Parathyroid adenoma (tissue), 2 donors: ENCODE data around the gene COPS2.
"Not testable (repeated sequence)": the region's sequence is repeated elsewhere in the genome, so short reads cannot be mapped to it uniquely, and the experiment has no call there.

Experiments used
- H2AFZ ChIP-seq: fragments of 300-600 bp; sonication (generic); one replicate; pipeline ENCODE4 v1.7.0; 2017; ENCODE audit warnings: antibody characterized with exemption, mild to moderate bottlenecking
- H3K27ac ChIP-seq: fragments of 300-600 bp; sonication (generic); one replicate; pipeline ENCODE4 v1.7.0; 2017
- H3K27me3 ChIP-seq: fragments of 300-600 bp; sonication (generic); one replicate; pipeline ENCODE4 v1.7.0; 2017; ENCODE audit warnings: low read length; ENCODE audit not compliant: control insufficient read depth, insufficient read depth
- H3K36me3 ChIP-seq: fragments of 300-600 bp; sonication (generic); one replicate; pipeline ENCODE4 v1.7.0; 2017; ENCODE audit warnings: low read length; ENCODE audit not compliant: control insufficient read depth, insufficient read depth
- H3K4me1 ChIP-seq: fragments of 300-600 bp; sonication (generic); one replicate; pipeline ENCODE4 v1.7.0; 2017; ENCODE audit warnings: control low read depth
- H3K4me2 ChIP-seq: fragments of 300-600 bp; sonication (generic); one replicate; pipeline ENCODE4 v1.7.0; 2017; ENCODE audit warnings: low read length
- H3K4me3 ChIP-seq: fragments of 300-600 bp; sonication (generic); one replicate; pipeline ENCODE4 v1.7.0; 2017; ENCODE audit warnings: low read depth, low read length
- H3K79me2 ChIP-seq: fragments of 300-600 bp; sonication (generic); one replicate; pipeline ENCODE4 v1.7.0; 2017; ENCODE audit warnings: control low read depth
- H3K9ac ChIP-seq: fragments of 300-600 bp; sonication (generic); one replicate; pipeline ENCODE4 v1.7.0; 2017; ENCODE audit warnings: mild to moderate bottlenecking
- H3K9me3 ChIP-seq: fragments of 300-600 bp; sonication (generic); one replicate; pipeline ENCODE4 v1.7.0; 2017; ENCODE audit warnings: low read length; ENCODE audit not compliant: control insufficient read depth
- TF ChIP-seq, protein P1 (sequence below): fragments of 300-600 bp; sonication (generic); IDR thresholded peaks from one replicate; pipeline ENCODE4 v1.7.0; 2017; ENCODE audit warnings: antibody characterized with exemption, mild to moderate bottlenecking
- donor health status: primary hyperparathyroidism.

COPS2 gene

GRCh38 chr15:49182128-49182527 is 26.7 kb upstream of the COPS2 start:
- Histone ChIP-seq H3K9ac (no peak overlapping the region), H3K4me1 (no peaks in the 10 kb centered on the region), H3K27me3 (no peaks in the 10 kb centered on the region), H3K79me2 (peaks cover 8% of the 10 kb centered on the region), H3K4me2 (no peak overlapping the region), H3K36me3 (no peaks in the 10 kb centered on the region), H2AFZ (no peak overlapping the region), H3K27ac (no peak overlapping the region), H3K9me3 (no peaks in the 10 kb centered on the region), H3K4me3 (no peak overlapping the region)
- TF ChIP-seq, protein P1, sequence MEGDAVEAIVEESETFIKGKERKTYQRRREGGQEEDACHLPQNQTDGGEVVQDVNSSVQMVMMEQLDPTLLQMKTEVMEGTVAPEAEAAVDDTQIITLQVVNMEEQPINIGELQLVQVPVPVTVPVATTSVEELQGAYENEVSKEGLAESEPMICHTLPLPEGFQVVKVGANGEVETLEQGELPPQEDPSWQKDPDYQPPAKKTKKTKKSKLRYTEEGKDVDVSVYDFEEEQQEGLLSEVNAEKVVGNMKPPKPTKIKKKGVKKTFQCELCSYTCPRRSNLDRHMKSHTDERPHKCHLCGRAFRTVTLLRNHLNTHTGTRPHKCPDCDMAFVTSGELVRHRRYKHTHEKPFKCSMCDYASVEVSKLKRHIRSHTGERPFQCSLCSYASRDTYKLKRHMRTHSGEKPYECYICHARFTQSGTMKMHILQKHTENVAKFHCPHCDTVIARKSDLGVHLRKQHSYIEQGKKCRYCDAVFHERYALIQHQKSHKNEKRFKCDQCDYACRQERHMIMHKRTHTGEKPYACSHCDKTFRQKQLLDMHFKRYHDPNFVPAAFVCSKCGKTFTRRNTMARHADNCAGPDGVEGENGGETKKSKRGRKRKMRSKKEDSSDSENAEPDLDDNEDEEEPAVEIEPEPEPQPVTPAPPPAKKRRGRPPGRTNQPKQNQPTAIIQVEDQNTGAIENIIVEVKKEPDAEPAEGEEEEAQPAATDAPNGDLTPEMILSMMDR: no peak

GRCh38 chr15:49179433-49180190 is 24.2 kb upstream of the COPS2 start:
- Histone ChIP-seq H3K4me3 (no peak overlapping the region), H3K27me3 (no peaks in the 10 kb centered on the region), H3K4me1 (no peaks in the 10 kb centered on the region), H3K9ac (no peak overlapping the region), H3K79me2 (peaks cover 9% of the 10 kb centered on the region), H3K4me2 (no peak overlapping the region), H3K27ac (no peak overlapping the region), H3K36me3 (no peaks in the 10 kb centered on the region), H2AFZ (no peak overlapping the region), H3K9me3 (no peaks in the 10 kb centered on the region)
- TF ChIP-seq, protein P1: no peak

DNA sequence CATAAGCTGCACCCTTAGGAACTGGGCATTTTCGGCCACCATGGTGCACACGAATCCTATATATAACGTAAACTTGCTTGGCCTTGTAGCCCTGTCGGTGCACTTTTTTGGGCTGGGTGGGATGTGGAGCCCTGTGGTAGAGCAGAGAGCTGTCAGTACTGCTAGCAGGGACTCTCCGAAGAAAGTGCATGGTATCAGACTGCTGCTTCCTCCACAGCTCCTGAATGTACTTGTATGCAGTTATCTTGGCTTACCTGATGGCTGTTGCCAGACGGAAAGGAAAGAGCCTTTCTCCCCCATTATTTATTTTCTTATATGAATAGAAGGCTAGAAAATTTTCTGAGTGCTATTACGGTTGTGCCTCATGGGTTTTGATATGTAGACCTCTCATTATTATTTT is 23.1 kb upstream of the COPS2 start:
- Histone ChIP-seq H3K9me3 (no peaks in the 10 kb centered on the region), H3K4me3 (no peak overlapping the region), H3K4me1 (no peaks in the 10 kb centered on the region), H3K36me3 (no peaks in the 10 kb centered on the region), H3K9ac (no peak overlapping the region), H2AFZ (no peak overlapping the region), H3K27ac (no peak overlapping the region), H3K79me2 (peaks cover 9% of the 10 kb centered on the region), H3K27me3 (no peaks in the 10 kb centered on the region), H3K4me2 (no peak overlapping the region)
- TF ChIP-seq, protein P1: no peak

DNA sequence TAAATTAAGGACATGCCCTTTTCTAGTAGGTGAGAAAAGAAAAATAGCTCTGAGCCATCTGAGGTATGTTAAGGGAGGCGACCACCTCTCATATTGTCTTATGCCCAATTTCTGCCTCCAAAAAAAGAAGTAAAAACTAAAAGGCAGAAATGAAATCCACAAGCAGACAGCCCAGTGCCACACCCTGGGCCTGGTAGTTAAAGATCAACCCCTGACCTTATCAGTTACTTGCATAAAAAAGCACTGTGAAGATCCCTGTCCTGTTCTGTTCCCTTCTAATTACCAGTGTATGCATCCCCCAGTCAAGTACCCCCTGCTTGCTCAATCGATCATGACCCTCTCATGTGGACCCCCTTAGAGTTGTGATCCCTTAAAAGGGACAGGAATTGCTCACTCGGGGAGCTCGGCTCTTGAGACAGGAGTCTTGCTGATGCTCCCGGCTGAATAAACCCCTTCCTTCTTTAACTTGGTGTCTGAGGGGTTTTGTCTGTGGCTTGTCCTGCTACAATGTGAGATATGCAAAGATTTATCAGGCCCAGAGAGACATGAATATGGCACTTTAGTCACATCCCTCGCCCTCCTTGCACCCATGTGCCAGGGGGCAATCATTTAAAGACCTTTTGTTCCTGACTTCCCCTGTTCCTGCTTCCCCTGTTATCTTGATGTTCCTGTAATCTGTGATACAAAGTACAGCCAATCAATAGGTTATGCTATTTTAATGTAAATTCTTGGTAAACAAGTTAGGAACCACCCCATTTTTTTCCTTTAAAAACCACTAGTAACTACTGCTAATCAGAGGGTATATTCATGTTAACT is 20.4 kb upstream of the COPS2 start:
- H3K27me3 ChIP-seq, H3K79me2 ChIP-seq, H3K9me3 ChIP-seq, H2AFZ ChIP-seq, H3K4me1 ChIP-seq, H3K36me3 ChIP-seq, H3K4me2 ChIP-seq, H3K9ac ChIP-seq, H3K4me3 ChIP-seq, H3K27ac ChIP-seq: not testable (repeated sequence)

- Histone ChIP-seq H3K9ac (no peak overlapping the region), H3K27ac (no peak overlapping the region), H3K27me3 (no peaks in the 10 kb centered on the region), H3K79me2 (peaks cover 9% of the 10 kb centered on the region), H2AFZ (no peak overlapping the region), H3K4me3 (no peak overlapping the region), H3K4me1 (no peaks in the 10 kb centered on the region), H3K36me3 (no peaks in the 10 kb centered on the region), H3K4me2 (no peak overlapping the region), H3K9me3 (no peaks in the 10 kb centered on the region)
- TF ChIP-seq, protein P1: no peak
Measured at GRCh38 chr15:49174902-49175301, 19.5 kb upstream of the COPS2 start.
